Measurements from ENCODE around the gene LMAN1L.

DNA sequence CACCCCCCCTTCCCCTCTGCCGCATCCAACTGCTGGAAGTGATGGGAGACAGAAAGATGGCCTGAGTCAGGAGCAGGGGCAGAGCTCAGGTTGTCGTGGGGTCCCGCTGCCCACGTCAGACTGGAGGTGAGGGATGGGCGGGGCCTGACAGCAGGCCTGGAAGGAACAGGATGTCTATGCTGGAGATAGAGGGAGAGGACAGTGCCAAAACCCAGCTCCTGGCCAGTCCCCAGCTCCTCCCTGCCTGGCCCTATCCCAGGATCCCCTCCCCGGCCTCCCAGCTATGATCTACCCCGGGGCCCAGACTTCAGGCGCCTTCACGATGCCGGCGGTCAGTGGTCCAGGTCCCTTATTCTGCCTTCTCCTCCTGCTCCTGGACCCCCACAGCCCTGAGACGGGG lies at the start of gene LMAN1L:
- TF ChIP-seq EZH2 (IDR thresholded peaks at IDR 0.05; ENCODE audit: low read length), result no peak
- TF ChIP-seq, protein P1, sequence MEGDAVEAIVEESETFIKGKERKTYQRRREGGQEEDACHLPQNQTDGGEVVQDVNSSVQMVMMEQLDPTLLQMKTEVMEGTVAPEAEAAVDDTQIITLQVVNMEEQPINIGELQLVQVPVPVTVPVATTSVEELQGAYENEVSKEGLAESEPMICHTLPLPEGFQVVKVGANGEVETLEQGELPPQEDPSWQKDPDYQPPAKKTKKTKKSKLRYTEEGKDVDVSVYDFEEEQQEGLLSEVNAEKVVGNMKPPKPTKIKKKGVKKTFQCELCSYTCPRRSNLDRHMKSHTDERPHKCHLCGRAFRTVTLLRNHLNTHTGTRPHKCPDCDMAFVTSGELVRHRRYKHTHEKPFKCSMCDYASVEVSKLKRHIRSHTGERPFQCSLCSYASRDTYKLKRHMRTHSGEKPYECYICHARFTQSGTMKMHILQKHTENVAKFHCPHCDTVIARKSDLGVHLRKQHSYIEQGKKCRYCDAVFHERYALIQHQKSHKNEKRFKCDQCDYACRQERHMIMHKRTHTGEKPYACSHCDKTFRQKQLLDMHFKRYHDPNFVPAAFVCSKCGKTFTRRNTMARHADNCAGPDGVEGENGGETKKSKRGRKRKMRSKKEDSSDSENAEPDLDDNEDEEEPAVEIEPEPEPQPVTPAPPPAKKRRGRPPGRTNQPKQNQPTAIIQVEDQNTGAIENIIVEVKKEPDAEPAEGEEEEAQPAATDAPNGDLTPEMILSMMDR (optimal IDR thresholded peaks at IDR 0.05 in 1 of 3, IDR thresholded peaks at IDR 0.05 in 1 of 3, conservative IDR thresholded peaks at IDR 0.05 in 1 of 3; ENCODE audit: extremely low read depth in 1 of 3, insufficient read depth in 2 of 3, low read length in 3 of 3), result no peak
